ENCODE results near the gene ZNF14. TPM values are rescaled to one million over a fixed set of nuclear protein-coding genes. Genes with fewer than 3 reads are reported as not detected.

ZNF14 gene
- total and polyA plus RNA-seq, 9 of the 15 experiments (the other 6 are each of a cell fraction or from before 2014, with no cell fraction given): 1.9 to 7.0 (median 4.0) TPM

DNA sequence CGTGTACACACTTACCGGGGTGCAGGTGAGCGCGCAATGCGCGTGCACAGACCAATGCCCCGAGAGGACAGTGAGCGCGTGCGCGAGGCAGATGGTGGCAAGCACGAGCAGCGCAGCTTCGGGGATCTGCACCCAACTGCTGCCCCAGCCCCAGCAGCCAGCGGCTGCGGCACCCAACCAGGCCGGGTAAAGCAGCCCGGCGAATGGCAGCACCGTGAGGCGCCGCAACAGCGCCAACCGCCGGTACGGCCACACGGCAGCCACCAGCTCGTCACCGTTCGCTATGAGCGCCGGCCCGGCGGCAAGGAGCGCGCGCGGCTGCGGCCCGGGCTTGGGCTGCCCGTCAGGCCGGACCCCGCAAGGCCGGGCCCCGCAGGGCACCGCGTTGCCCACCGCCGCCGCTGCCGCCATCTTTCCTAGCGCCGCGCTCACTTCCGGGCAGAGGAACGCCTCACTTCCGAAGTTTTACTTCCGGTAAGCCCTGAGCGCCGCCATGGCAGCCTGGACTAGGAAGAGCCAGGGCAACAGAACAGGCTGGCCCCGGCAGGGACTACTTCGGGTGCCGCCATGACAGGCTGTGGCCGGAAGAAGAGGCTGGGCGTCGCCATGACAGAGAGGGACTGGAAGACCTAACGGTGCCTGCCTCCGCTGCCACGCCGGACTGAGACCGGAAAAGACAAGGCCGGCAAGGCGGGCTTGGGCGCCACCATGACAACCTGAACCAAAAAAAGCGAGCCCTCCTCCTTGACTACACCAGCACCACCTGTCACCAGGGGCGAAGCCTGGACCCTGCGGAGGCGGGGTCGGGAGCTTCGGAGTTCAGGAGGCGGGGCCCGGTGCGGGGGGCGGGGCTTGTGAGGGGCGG lies 69.4 kb downstream of the ZNF14 start, which contains the start of gene ATP13A1 (continued):
- TF ChIP-seq, protein P1, sequence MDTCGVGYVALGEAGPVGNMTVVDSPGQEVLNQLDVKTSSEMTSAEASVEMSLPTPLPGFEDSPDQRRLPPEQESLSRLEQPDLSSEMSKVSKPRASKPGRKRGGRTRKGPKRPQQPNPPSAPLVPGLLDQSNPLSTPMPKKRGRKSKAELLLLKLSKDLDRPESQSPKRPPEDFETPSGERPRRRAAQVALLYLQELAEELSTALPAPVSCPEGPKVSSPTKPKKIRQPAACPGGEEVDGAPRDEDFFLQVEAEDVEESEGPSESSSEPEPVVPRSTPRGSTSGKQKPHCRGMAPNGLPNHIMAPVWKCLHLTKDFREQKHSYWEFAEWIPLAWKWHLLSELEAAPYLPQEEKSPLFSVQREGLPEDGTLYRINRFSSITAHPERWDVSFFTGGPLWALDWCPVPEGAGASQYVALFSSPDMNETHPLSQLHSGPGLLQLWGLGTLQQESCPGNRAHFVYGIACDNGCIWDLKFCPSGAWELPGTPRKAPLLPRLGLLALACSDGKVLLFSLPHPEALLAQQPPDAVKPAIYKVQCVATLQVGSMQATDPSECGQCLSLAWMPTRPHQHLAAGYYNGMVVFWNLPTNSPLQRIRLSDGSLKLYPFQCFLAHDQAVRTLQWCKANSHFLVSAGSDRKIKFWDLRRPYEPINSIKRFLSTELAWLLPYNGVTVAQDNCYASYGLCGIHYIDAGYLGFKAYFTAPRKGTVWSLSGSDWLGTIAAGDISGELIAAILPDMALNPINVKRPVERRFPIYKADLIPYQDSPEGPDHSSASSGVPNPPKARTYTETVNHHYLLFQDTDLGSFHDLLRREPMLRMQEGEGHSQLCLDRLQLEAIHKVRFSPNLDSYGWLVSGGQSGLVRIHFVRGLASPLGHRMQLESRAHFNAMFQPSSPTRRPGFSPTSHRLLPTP (IDR thresholded peaks at IDR 0.05; ENCODE audit: borderline replicate concordance, extremely low read depth, insufficient read length): no peak
- TF ChIP-seq, protein P2, sequence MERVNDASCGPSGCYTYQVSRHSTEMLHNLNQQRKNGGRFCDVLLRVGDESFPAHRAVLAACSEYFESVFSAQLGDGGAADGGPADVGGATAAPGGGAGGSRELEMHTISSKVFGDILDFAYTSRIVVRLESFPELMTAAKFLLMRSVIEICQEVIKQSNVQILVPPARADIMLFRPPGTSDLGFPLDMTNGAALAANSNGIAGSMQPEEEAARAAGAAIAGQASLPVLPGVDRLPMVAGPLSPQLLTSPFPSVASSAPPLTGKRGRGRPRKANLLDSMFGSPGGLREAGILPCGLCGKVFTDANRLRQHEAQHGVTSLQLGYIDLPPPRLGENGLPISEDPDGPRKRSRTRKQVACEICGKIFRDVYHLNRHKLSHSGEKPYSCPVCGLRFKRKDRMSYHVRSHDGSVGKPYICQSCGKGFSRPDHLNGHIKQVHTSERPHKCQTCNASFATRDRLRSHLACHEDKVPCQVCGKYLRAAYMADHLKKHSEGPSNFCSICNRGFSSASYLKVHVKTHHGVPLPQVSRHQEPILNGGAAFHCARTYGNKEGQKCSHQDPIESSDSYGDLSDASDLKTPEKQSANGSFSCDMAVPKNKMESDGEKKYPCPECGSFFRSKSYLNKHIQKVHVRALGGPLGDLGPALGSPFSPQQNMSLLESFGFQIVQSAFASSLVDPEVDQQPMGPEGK (CRISPR knock-in tag; IDR thresholded peaks at IDR 0.05; ENCODE audit: borderline replicate concordance): no peak
- peak; percentile 66; the same call in 1 of the 2 replicates for TF ChIP-seq MEF2D (tag; conservative IDR thresholded peaks at IDR 0.05; ENCODE audit: low read depth)
- TF ChIP-seq, protein P3, sequence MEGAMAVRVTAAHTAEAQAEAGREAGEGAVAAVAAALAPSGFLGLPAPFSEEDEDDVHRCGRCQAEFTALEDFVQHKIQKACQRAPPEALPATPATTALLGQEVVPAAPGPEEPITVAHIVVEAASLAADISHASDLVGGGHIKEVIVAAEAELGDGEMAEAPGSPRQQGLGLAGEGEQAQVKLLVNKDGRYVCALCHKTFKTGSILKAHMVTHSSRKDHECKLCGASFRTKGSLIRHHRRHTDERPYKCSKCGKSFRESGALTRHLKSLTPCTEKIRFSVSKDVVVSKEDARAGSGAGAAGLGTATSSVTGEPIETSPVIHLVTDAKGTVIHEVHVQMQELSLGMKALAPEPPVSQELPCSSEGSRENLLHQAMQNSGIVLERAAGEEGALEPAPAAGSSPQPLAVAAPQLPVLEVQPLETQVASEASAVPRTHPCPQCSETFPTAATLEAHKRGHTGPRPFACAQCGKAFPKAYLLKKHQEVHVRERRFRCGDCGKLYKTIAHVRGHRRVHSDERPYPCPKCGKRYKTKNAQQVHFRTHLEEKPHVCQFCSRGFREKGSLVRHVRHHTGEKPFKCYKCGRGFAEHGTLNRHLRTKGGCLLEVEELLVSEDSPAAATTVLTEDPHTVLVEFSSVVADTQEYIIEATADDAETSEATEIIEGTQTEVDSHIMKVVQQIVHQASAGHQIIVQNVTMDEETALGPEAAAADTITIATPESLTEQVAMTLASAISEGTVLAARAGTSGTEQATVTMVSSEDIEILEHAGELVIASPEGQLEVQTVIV (CRISPR knock-in tag; IDR thresholded peaks at IDR 0.05; ENCODE audit: borderline replicate concordance): no peak
- no peak for TF ChIP-seq TFAM (CRISPR knock-in tag; conservative IDR thresholded peaks at IDR 0.05)
- 0 out of 2 replicates have a peak, but pooled peaks have one; percentile 32 for TF ChIP-seq ESRRA (IDR thresholded peaks at IDR 0.05; ENCODE audit: borderline replicate concordance, low read depth)
- TF ChIP-seq HNRNPUL1 (IDR thresholded peaks at IDR 0.05; ENCODE audit: low read length): no peak
- no peak for TF ChIP-seq PRMT5 (CRISPR knock-in tag; IDR thresholded peaks at IDR 0.05)
- peak; percentile 67 for TF ChIP-seq GTF2A2 (tag; IDR thresholded peaks at IDR 0.05)
- no peak for TF ChIP-seq WHSC1 (IDR thresholded peaks at IDR 0.05; ENCODE audit: low read length)
- TF ChIP-seq ZNF830 (CRISPR knock-in tag; IDR thresholded peaks at IDR 0.05): no peak
- TF ChIP-seq SAP30 (IDR thresholded peaks at IDR 0.05; ENCODE audit: borderline replicate concordance, insufficient read depth, low read depth, low read length, poor library complexity, severe bottlenecking): peak; percentile 88
- no peak for TF ChIP-seq ZNF507 (tag; conservative IDR thresholded peaks at IDR 0.05)
- TF ChIP-seq, protein P4, sequence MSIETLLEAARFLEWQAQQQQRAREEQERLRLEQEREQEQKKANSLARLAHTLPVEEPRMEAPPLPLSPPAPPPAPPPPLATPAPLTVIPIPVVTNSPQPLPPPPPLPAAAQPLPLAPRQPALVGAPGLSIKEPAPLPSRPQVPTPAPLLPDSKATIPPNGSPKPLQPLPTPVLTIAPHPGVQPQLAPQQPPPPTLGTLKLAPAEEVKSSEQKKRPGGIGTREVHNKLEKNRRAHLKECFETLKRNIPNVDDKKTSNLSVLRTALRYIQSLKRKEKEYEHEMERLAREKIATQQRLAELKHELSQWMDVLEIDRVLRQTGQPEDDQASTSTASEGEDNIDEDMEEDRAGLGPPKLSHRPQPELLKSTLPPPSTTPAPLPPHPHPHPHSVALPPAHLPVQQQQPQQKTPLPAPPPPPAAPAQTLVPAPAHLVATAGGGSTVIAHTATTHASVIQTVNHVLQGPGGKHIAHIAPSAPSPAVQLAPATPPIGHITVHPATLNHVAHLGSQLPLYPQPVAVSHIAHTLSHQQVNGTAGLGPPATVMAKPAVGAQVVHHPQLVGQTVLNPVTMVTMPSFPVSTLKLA (conservative IDR thresholded peaks at IDR 0.05): peak; percentile 61 to 81; a peak in 3 of 4 replicates
- no peak for TF ChIP-seq KAT2B (IDR thresholded peaks at IDR 0.05; ENCODE audit: low read depth, low read length)
- no peak for TF ChIP-seq MIER1 (IDR thresholded peaks at IDR 0.05; ENCODE audit: low read depth)
- TF ChIP-seq STAT5B (CRISPR knock-in tag; IDR thresholded peaks at IDR 0.05): no peak

Measured in K562 (cell line).